COLO668 (cell line): Measurements from ENCODE around the gene ZDHHC4.
"Not testable (repeated sequence)": the region's sequence is repeated elsewhere in the genome, so short reads cannot be mapped to it uniquely, and the experiment has no call there.

Experiments
- DNase-seq: peaks from one replicate; lab custom pipeline; 2025; ENCODE audit not compliant: unreplicated experiment; lab: John Stamatoyannopoulos, UW

ZDHHC4 gene

DNA sequence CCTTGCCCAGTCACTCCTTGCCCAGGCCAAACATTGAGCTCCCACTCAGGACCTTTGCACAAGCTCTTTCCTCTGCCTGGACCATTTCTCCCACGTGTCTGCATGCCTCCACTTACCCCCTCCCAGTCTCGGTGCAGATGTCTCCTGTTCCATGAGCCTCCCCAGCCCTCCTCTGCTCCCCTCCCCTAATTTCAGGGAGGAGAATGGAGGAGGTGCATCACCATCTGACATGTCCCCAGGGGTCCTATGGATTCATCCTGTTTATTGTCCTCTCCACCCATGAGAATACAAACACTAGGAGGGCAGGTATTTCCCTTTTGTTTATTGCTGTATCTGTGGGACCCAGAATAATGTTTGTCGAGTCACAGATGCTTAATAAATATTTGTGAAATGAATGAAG is 17.4 kb upstream of the ZDHHC4 start:
- no peak for DNase-seq

DNA sequence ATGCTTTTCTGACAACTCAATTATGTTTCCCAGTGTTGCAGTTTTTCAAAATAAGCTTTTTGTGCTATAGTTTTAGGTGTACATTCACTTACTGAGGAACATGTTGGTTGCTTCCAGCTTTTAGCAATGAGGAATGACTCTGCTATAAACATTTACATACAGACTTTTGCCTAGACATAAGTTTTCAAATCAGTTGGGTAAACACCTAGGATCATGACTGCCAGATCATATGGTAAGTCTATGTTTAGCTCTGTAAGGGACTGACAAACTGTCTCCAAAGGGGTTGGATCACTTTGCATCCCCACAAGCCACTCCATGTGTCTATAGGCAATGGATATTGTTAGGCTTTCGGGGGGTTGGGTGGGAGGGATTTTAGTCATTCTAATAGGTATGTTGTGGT is 15.1 kb upstream of the ZDHHC4 start:
- DNase-seq = no peak

- no peak for DNase-seq
Measured at GRCh38 chr7:6563936-6564770, 13.1 kb upstream of the ZDHHC4 start.

DNA sequence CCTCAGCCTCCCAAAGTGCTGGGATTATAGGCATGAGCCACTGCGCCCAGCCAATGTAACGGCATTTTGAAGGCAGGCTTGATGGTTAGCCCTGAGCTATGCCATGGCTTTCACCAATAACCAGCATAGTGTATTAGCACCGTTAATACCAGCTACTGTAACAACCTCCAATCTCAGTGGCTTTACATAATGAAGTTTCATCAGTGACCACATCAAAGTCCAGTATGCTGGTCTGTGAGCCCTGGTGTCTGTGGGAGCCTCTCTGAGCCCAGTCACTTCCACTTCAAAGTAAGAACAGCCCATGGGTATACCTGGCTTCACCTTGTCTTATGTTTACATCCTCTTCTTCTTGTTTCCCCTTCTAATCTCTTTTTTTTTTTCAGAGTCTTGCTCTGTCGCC is 11.6 kb upstream of the ZDHHC4 start:
- DNase-seq = no peak

GRCh38 chr7:6567886-6568285 is 9.4 kb upstream of the ZDHHC4 start:
- no peak for DNase-seq

GRCh38 chr7:6571160-6571779 is 6.0 kb upstream of the ZDHHC4 start:
- DNase-seq = no peak

- no peak for DNase-seq
Measured at GRCh38 chr7:6575281-6576023, 1.8 kb upstream of the ZDHHC4 start.

- no peak for DNase-seq
Measured at GRCh38 chr7:6576024-6576866, 1.0 kb upstream of the ZDHHC4 start.

DNA sequence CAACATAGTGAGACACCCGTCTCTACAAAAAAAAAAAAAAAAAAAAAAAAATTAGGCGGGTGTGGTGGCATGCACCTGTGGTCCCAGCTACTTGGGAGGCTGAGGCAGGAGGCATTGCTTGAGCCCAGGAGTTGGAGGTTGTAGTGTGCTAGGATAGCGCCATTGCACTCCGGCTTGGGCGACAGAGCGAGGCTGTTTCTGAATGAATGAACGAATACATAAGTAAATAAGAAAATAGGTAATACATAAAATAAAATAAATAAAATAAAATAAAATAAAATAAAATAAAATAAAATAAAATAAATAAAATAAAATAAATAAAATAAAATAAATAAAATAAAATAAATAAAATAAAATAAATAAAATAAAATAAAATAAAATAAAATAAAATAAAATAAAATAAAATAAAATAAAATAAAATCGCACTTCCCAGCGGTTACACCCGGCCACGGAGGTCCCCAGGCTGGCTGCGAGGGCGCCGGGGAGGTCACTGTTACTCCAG is 336 bp upstream of the ZDHHC4 start:
- DNase-seq = peak; percentile 27

DNA sequence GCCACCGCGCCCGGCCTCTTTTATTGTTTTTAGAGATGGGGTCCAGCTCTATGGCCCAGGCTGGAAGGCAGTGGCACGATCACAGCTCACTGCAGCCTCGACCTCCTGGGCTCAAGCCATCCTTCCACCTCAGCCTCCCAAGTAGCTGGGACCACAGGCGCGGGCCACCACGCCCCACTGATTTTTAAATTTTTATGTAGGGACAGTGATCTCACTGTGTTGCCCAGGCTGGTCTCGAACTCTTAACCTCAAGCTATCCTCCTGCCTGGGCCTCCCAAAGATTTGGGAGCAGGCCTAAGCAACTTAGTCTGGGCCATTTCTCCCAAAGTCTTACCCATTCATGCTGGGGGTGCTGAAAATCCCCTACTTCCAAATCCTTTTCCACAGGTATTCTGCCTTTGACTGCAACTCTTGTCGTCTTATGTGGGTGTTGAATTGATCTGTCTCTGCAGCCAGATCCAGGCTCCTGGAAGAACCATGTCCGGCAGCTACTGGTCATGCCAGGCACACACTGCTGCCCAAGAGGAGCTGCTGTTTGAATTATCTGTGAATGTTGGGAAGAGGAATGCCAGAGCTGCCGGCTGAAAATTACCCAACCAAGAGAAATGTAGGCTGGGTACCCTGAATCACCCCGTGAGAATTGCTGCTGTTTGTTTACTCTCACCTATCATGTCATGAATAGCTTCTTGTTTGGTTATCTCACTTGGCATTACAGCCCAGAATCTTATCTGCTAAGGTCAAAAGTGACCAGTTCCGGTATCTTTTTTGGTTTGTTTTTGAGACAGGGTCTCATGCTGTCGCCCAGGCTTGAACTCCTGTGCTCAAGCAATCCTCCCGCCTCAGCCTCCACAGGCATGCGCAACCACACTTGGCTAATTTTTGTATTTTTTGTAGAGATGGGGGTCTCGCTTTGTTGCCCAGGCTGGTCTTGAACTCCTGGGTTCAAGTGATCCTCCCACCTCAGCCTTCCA is 1.1 kb downstream of the ZDHHC4 start:
- DNase-seq = no peak

- DNase-seq = no peak
Measured at GRCh38 chr7:6579446-6579845, 2.2 kb downstream of the ZDHHC4 start.

GRCh38 chr7:6585746-6586432 is 8.6 kb downstream of the ZDHHC4 start:
- DNase-seq = not testable (repeated sequence)

DNA sequence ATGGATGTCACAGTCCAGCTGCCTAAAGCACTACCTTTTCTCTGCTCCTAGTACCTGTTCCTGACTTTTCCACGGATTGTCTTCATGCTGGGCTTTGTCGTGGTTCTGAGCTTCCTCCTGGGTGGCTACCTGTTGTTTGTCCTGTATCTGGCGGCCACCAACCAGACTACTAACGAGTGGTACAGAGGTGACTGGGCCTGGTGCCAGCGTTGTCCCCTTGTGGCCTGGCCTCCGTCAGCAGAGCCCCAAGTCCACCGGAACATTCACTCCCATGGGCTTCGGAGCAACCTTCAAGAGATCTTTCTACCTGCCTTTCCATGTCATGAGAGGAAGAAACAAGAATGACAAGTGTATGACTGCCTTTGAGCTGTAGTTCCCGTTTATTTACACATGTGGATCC is 11.3 kb downstream of the ZDHHC4 start:
- DNase-seq = no peak

DNA sequence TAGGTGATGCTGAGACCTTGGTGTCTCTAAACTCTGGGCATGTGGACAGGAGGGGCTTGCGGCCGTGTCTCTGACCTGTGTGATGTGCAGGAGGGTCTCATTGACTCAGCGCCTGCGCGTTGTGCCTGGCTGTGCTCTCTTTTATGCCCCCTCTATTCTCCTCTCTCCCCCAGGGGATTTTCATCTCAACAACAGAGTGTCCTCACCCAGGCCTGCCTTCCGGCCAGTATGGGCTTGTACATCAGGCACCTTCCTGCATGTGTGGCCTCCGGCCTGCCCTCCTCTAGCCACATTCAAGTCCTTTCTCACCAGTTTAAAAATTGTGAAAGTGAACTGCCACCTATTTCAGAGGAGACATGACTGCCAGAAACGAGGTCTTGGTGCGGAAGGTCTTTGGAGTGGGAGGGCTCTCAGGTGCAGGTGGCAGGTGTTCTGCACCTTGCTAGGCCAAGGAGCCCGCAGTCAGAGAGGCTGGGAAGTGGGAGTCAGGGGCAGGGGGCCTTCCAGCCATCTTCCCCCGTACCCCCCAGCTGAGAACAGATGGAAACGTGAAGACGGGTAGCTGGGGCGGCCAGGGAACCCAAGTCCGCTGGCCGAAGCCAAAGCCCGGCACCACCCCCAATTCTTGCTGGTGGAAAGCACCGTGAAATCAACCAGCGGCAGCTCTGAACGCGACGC is 12.0 kb downstream of the ZDHHC4 start:
- no peak for DNase-seq

DNA sequence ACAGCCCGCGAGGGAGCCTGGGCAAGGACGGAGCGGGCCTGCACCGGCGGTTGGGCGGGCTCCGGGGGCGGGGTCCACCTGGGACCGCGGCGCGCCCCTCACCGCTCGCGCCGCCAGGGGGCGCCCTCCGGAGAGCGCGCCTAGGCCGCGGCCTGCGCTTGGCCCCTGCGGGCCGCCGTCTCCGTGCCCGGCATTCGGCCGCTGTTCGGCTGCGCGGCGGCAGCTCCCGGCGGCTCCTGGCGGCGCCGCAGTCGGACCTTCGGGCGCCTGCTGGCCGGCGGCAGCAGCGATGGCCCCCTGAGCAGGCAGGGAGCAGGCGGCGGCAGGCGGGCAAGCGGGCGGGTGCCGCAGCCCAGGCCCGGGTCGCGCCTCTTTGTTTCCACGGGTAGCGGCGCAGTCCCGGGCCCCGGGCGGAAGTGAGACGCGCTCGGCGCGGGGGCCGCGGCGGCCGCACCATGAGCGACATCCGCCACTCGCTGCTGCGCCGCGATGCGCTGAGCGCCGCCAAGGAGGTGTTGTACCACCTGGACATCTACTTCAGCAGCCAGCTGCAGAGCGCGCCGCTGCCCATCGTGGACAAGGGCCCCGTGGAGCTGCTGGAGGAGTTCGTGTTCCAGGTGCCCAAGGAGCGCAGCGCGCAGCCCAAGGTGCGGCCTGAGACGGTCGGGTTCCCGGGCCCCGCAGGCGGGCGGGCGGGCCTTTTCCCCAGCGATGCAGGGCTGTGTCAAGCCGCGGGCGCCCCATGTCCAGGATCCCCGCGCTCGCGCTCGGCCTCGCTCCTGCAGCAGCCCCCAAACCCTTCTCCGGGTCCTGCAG is 12.8 kb downstream of the ZDHHC4 start, which contains the start of gene INTS15:
Gene INTS15, plus strand, starts transcription at position 193 of the 816 bp plus-strand sequence. Its CDS starts 263 bp downstream, at position 456.
- peak; percentile 97 for DNase-seq

DNA sequence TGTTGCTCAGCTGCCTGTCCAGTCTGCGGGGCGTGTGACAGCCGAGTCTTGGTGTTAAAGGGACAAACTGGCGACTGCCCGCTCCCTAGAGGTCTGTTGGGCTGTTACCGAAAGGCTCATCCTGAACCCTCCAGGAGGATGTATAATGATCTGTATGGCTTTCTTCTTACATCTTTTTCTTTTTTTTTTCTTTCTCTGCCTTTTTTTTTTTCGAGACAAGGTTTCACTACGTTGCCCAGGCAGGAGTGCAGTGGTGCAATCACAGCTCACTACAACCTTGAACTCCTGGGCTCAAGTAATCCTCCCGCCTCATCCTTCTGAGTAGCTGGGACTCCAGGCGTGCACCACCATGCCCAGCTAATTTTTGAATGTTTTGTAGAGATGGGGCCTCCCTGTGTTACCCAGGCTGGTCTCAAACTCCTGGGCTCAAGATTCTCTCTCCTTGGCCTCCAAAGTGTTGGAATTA is 13.4 kb downstream of the ZDHHC4 start:
- no peak for DNase-seq

DNA sequence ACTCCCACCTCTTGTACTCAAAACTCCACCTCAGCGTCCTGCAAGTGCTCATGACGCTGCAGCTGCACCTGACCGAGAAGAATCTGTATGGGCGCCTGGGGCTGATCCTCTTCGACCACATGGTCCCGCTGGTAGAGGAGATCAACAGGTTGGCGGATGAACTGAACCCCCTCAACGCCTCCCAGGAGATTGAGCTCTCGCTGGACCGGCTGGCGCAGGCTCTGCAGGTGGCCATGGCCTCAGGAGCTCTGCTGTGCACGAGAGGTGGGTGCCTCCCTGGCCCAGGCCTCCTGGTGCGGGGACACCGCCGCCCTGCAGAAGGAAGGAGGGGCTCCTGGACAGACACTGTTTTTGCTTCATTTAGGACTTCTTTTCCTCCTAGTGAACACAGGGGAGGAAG is 22.8 kb downstream of the ZDHHC4 start:
- no peak for DNase-seq
